ENCODE data around the gene FRMPD3.

DNA sequence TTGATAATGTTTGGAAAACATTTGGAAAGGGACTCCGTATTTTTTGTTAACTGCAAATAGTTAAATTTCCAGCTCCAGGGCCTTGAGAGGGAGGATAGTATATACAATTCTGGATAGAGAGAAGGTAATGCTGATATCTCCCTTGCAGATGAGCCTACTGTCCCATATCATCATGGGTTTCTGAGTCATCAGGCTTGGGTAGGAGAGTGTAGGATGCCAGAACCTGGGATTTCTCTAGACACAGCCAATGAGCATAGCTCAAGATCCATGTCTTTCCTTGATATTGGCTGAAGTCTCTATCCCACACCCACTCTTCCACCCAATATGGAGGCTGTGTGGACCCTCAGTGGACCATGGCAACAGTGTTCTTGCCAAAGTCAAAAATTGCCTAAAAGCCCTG is 7.8 kb downstream of the FRMPD3 start:
- TF ChIP-seq, protein P1, sequence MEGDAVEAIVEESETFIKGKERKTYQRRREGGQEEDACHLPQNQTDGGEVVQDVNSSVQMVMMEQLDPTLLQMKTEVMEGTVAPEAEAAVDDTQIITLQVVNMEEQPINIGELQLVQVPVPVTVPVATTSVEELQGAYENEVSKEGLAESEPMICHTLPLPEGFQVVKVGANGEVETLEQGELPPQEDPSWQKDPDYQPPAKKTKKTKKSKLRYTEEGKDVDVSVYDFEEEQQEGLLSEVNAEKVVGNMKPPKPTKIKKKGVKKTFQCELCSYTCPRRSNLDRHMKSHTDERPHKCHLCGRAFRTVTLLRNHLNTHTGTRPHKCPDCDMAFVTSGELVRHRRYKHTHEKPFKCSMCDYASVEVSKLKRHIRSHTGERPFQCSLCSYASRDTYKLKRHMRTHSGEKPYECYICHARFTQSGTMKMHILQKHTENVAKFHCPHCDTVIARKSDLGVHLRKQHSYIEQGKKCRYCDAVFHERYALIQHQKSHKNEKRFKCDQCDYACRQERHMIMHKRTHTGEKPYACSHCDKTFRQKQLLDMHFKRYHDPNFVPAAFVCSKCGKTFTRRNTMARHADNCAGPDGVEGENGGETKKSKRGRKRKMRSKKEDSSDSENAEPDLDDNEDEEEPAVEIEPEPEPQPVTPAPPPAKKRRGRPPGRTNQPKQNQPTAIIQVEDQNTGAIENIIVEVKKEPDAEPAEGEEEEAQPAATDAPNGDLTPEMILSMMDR (IDR thresholded peaks at IDR 0.05), result no peak
- TF ChIP-seq POLR2A (IDR thresholded peaks at IDR 0.05) (no peak), EP300 (IDR thresholded peaks at IDR 0.05) (no peak)

Measured in upper lobe of left lung (tissue), 4 donors.